Pancreas (tissue), 10 donors: ENCODE measurements around the gene FAM227B. TPM values are rescaled to one million over a fixed set of nuclear protein-coding genes. Genes with fewer than 3 reads are reported as not detected.

Experiments
- ATAC-seq, 4 donors: fragments of 200-7000 bp; cut with Tn5 transposase; one replicate each; pipeline versions ENCODE4 v1.8.0 to v1.9.1; 2020; ENCODE audit warnings: mild to moderate bottlenecking in 4 of 4, moderate library complexity in 4 of 4
- DNase-seq, 6 donors: peaks; one replicate each; pipeline ENCODE4 v3.0.0-alpha.2; 2020
- FAIRE-seq: peaks from 2 replicates; lab custom pipeline; 2012; peaks lifted over from hg19 to GRCh38; lab: Jason Lieb, UNC
- H3K27ac ChIP-seq, 4 donors: fragments of 200-600 bp; sonication (generic); 1 replicate in 3 of 4; 2 replicates in 1 of 4; pipeline versions ENCODE4 v1.5.0 to v1.8.0; 2020
- H3K27me3 ChIP-seq, 4 donors: fragments of 200-600 bp; one replicate each; pipeline ENCODE4 v1.8.0; 2021
- H3K36me3 ChIP-seq, 3 donors: fragments of 200-600 bp; sonication (generic) in 1 of 3; one replicate each; pipeline versions ENCODE4 v1.5.0 to v1.8.0; 2020 to 2021
- H3K4me1 ChIP-seq, 3 donors: fragments of 200-600 bp; one replicate each; pipeline ENCODE4 v1.8.0; 2021
- H3K4me3 ChIP-seq, 4 donors: fragments of 200-600 bp; sonication (generic) in 2 of 4; one replicate each; pipeline versions ENCODE4 v1.5.0 to v1.8.0; 2020 to 2021
- H3K9me3 ChIP-seq, 4 donors: fragments of 200-600 bp; one replicate each; pipeline ENCODE4 v1.8.0; 2021
- CTCF ChIP-seq, 4 donors: fragments of 200-600 bp; sonication (generic) in 3 of 4; IDR thresholded peaks; one replicate each; pipeline versions ENCODE4 v1.5.0 to v1.8.0; 2021; ENCODE audit warnings: antibody characterized with exemption in 4 of 4
- WGBS, 2 donors: extraction: QIAGEN DNeasy Blood & Tissue Kit; methylation state at CpG; one replicate each; pipeline ENCODE4 v1.1.7; 2013; 5-methylcytosine and 5-hydroxymethylcytosine counted together
- intact Hi-C, 3 donors: fragments of 100-400 bp; cut with DNase I; formaldehyde crosslinking; loops; one replicate each; pipeline versions ENCODE4 v1.11.1 to v1.14.2; 2022
- polyA plus RNA-seq, 2 donors: library from polyadenylated mRNA; stranded (reverse); fragments of 200-250 nt; gene quantifications; one replicate each; pipeline ENCODE4 v1.2.3, GENCODE V29; 2013
- total RNA-seq, 6 donors: library from RNA; stranded (reverse); fragmentation: NEBNext Ultra II Directional in 4 of 6; extraction: Animal tissue kit (Norgen Biotek cat#: 25700) in 4 of 6; gene quantifications; one replicate each; pipeline versions ENCODE4 v1.2.1 to v1.2.4, GENCODE V29; 2021 to 2023
- donor health status: healthy with polysubstance abuse.
- donor health status: DM: no; HTN: no; CAD: no; lungs with moderate emphysema.
- donor health status: DM: no; HTN: no; CAD: no.
- donor health status: control.
- donor health status: control.
- donor health status: Bipolar disorder and iron deficiency.
- donor health status: DM: yes; HTN: yes; CAD: no.
- donor health status: DM: no; HTN: no; CAD: no.
- donor health status: DM: no; HTN: no; CAD: no.
- donor health status: DM: yes; HTN: yes; CAD: no.

The FAM227B gene
- total and polyA plus RNA-seq, 8 donors = 3.1 to 6.5 (median 4.1) TPM

- intact Hi-C loops = no loop called here
- no peak overlapping the region for H3K27ac ChIP-seq
- no peaks in the 10 kb centered on the region for H3K9me3 ChIP-seq
- DNase-seq = no peak
- no peaks in the 10 kb centered on the region for H3K27me3 ChIP-seq
- H3K4me3 ChIP-seq = no peak overlapping the region
- H3K4me1 ChIP-seq = no peaks in the 10 kb centered on the region
- no peak for TF ChIP-seq CTCF (IDR thresholded peaks at IDR 0.05)
- ATAC-seq = no peak
- no peak for FAIRE-seq
- peaks cover 0 to 2% (median 0%) of the 10 kb centered on the region in 3 donors for H3K36me3 ChIP-seq
Observed at GRCh38 chr15:49309889-49310288, 310.7 kb downstream of the FAM227B start.

GRCh38 chr15:49308686-49309085 lies 311.9 kb downstream of the FAM227B start:
- no peaks in the 10 kb centered on the region for H3K27me3 ChIP-seq
- no peak for TF ChIP-seq CTCF (IDR thresholded peaks at IDR 0.05)
- no peak overlapping the region for H3K4me3 ChIP-seq
- H3K27ac ChIP-seq = no peak overlapping the region
- peaks cover 0 to 11% (median 0%) of the 10 kb centered on the region in 3 donors for H3K36me3 ChIP-seq
- FAIRE-seq (no peak), ATAC-seq (no peak), DNase-seq (no peak)
- intact Hi-C loops = no loop called here
- no peaks in the 10 kb centered on the region for H3K9me3 ChIP-seq
- no peaks in the 10 kb centered on the region for H3K4me1 ChIP-seq
- 94% methylated on average over 2 of the region's 2 CpGs for WGBS, 2 donors

GRCh38 chr15:49306551-49306950 lies 314.1 kb downstream of the FAM227B start:
- ATAC-seq (no peak), FAIRE-seq (no peak), DNase-seq (no peak)
- no peaks in the 10 kb centered on the region for H3K4me1 ChIP-seq
- no peak overlapping the region for H3K27ac ChIP-seq
- H3K9me3 ChIP-seq = no peaks in the 10 kb centered on the region
- no peak for TF ChIP-seq CTCF (IDR thresholded peaks at IDR 0.05)
- WGBS, 2 donors = 80 to 89% methylated on average over 1 of the region's 1 CpG
- intact Hi-C loops = no loop called here
- H3K4me3 ChIP-seq = no peak overlapping the region
- no peaks in the 10 kb centered on the region for H3K27me3 ChIP-seq
- H3K36me3 ChIP-seq = peaks cover 0 to 11% (median 0%) of the 10 kb centered on the region in 3 donors

- Histone ChIP-seq H3K27me3 (no peaks in the 10 kb centered on the region), H3K4me3 (no peak overlapping the region), H3K27ac (no peak overlapping the region), H3K4me1 (no peaks in the 10 kb centered on the region), H3K36me3 (peaks cover 0 to 11% (median 0%) of the 10 kb centered on the region in 3 donors), H3K9me3 (no peaks in the 10 kb centered on the region)
- intact Hi-C loops = no loop called here
- DNase-seq (no peak), FAIRE-seq (no peak), ATAC-seq (no peak)
- no peak for TF ChIP-seq CTCF (IDR thresholded peaks at IDR 0.05)
- WGBS, 2 donors = 93 to 94% methylated on average over 3 of the region's 3 CpGs
Observed at GRCh38 chr15:49303003-49303402, 317.6 kb downstream of the FAM227B start.

GRCh38 chr15:49301562-49301961 lies 319.1 kb downstream of the FAM227B start:
- H3K27ac ChIP-seq = no peak overlapping the region
- FAIRE-seq (no peak), ATAC-seq (no peak), DNase-seq (no peak)
- H3K4me3 ChIP-seq = no peak overlapping the region
- intact Hi-C loops = no loop called here
- no peak for TF ChIP-seq CTCF (IDR thresholded peaks at IDR 0.05)
- no peaks in the 10 kb centered on the region for H3K9me3 ChIP-seq
- no peaks in the 10 kb centered on the region for H3K4me1 ChIP-seq
- H3K36me3 ChIP-seq = peaks cover 0 to 11% (median 0%) of the 10 kb centered on the region in 3 donors
- H3K27me3 ChIP-seq = no peaks in the 10 kb centered on the region
